ENCODE measurements around the gene TOX2.

TOX2 gene

GRCh38 chr20:44081888-44082287, 167.2 kb downstream of the TOX2 start:
- DNase-seq, result no peak

- no peak for DNase-seq
These were observed 168.7 kb downstream of the TOX2 start for GRCh38 chr20:44083220-44083933.

- no peak for DNase-seq
These were observed 169.8 kb downstream of the TOX2 start for GRCh38 chr20:44084439-44084838.

GRCh38 chr20:44084891-44085290, 170.2 kb downstream of the TOX2 start:
- no peak for DNase-seq

GRCh38 chr20:44085616-44086434, 171.2 kb downstream of the TOX2 start:
- DNase-seq, result no peak

GRCh38 chr20:44087051-44087856, 172.6 kb downstream of the TOX2 start:
- no peak for DNase-seq

GRCh38 chr20:44087857-44088120, 173.1 kb downstream of the TOX2 start:
- no peak for DNase-seq

- DNase-seq, result no peak
These were observed 175.5 kb downstream of the TOX2 start for GRCh38 chr20:44089987-44090674.

- DNase-seq, result no peak
These were observed 176.4 kb downstream of the TOX2 start for GRCh38 chr20:44091026-44091425.

- DNase-seq, result no peak
These were observed 178.0 kb downstream of the TOX2 start for GRCh38 chr20:44092551-44093248.

- DNase-seq, result no peak
These were observed 178.6 kb downstream of the TOX2 start for GRCh38 chr20:44093249-44093582.

- no peak for DNase-seq
These were observed 181.2 kb downstream of the TOX2 start for GRCh38 chr20:44095831-44096230.

GRCh38 chr20:44097521-44098255, 183.0 kb downstream of the TOX2 start:
- DNase-seq, result no peak

- no peak for DNase-seq
These were observed 183.6 kb downstream of the TOX2 start for GRCh38 chr20:44098256-44098630.

GRCh38 chr20:44098657-44099056, 184.0 kb downstream of the TOX2 start:
- DNase-seq, result no peak

- no peak for DNase-seq
These were observed 185.2 kb downstream of the TOX2 start for GRCh38 chr20:44099832-44100231.

GRCh38 chr20:44102582-44102981, 187.9 kb downstream of the TOX2 start:
- no peak for DNase-seq

- no peak for DNase-seq
These were observed 190.3 kb downstream of the TOX2 start for GRCh38 chr20:44104798-44105517.

- no peak for DNase-seq
These were observed 192.0 kb downstream of the TOX2 start for GRCh38 chr20:44106615-44107014.

- no peak for DNase-seq
These were observed 195.3 kb downstream of the TOX2 start for GRCh38 chr20:44109951-44110361.
